Adrenal gland (tissue), 12 donors: ENCODE results near the gene AKAP13. TPM values are rescaled to one million over a fixed set of nuclear protein-coding genes. Genes with fewer than 3 reads are reported as not detected.

Experiments
- DNase-seq, 7 donors: peaks; one replicate each; pipeline ENCODE4 v3.0.0-alpha.2; 2019 to 2020
- H3K27ac ChIP-seq, 5 donors: fragments of 200-600 bp; sonication (generic) in 4 of 5; 1 replicate in 3 of 5; 2 replicates in 2 of 5; pipeline versions ENCODE4 v1.5.1 to v1.8.0; 2016 to 2020; ENCODE audit warnings: mild to moderate bottlenecking in 1 of 5
- H3K27me3 ChIP-seq: fragments of 200-600 bp; 2 replicates; pipeline ENCODE4 v1.8.0; 2021
- H3K36me3 ChIP-seq, 2 donors: fragments of 200-600 bp; replicated peaks in 1 of 2; 1 replicate in 1 of 2; 2 replicates in 1 of 2; pipeline versions ENCODE4 v1.5.1 to v1.8.0; 2018 to 2022
- H3K4me1 ChIP-seq, 2 donors: fragments of 200-600 bp; replicated peaks in 1 of 2; 1 replicate in 1 of 2; 2 replicates in 1 of 2; pipeline versions ENCODE4 v1.5.1 to v1.8.0; 2018 to 2021
- H3K4me3 ChIP-seq, 4 donors: fragments of 200-600 bp; sonication (generic) in 3 of 4; one replicate each; pipeline ENCODE4 v1.5.1; 2016 to 2018
- H3K9me3 ChIP-seq, 3 donors: fragments of 200-600 bp; sonication (generic) in 1 of 3; replicated peaks in 1 of 3; 1 replicate in 2 of 3; 2 replicates in 1 of 3; pipeline versions ENCODE4 v1.5.1 to v1.8.0; 2016 to 2021
- POLR2A ChIP-seq, 2 donors: fragments of 450-650 bp; IDR thresholded peaks; one replicate each; pipeline ENCODE4 v1.6.1; 2017; ENCODE audit warnings: antibody characterized with exemption in 2 of 2, mild to moderate bottlenecking in 2 of 2, moderate library complexity in 1 of 2
- WGBS, 4 donors: extraction: QIAGEN DNeasy Blood & Tissue Kit in 2 of 4; methylation state at CpG; one replicate each; pipeline versions ENCODE4 v1.1.5 to v1.1.7; 2013 to 2017; 5-methylcytosine and 5-hydroxymethylcytosine counted together
- intact Hi-C, 2 donors: fragments of 100-400 bp; cut with DNase I; formaldehyde crosslinking; loops; one replicate each; pipeline versions ENCODE4 v1.14.1 to v1.15.0; 2022 to 2023
- polyA plus RNA-seq, 3 donors: library from polyadenylated mRNA; stranded (reverse); fragments of 200-250 nt in 2 of 3; fragments of 350-450 nt in 1 of 3; fragmentation: Illumina TruSeq in 1 of 3; extraction: RNeasy Lipid Tissue Mini Kit (QIAGEN cat#74804) in 1 of 3; gene quantifications; one replicate each; pipeline ENCODE4 v1.2.3, GENCODE V29; 2013 to 2014
- total RNA-seq, 9 donors: library from RNA; depleted of rRNA in 4 of 9; stranded (reverse); fragments of >200 nt in 4 of 9; fragments of 120-200 nt in 1 of 9; fragmentation: NEBNext Ultra II Directional in 1 of 9; extraction: Animal tissue kit (Norgen Biotek cat#: 25700) in 1 of 9; gene quantifications; one replicate each; pipeline versions ENCODE4 v1.1.0 to v1.2.4, GENCODE V29; 2013 to 2023
- TF ChIP-seq, protein P1 (sequence below), 6 experiments: fragments of 450-650 bp in 4 of 6; fragments of 200-600 bp in 2 of 6; sonication (generic) in 1 of 6; IDR thresholded peaks; 1 replicate in 5 of 6; 2 replicates in 1 of 6; pipeline versions ENCODE4 v1.5.1 to v1.8.0; 2016 to 2021; ENCODE audit warnings: antibody characterized with exemption in 6 of 6, mild to moderate bottlenecking in 2 of 6, moderate library complexity in 1 of 6
- donor health status: healthy with polysubstance abuse.
- donor health status: Bipolar disorder and iron deficiency.
- donor health status: DM: yes; HTN: yes; CAD: no.
- donor health status: DM: no; HTN: no; CAD: no.
- donor health status: DM: no; HTN: no; CAD: no.
- donor health status: DM: yes; HTN: yes; CAD: no.

Gene AKAP13
- total and polyA plus RNA-seq, 12 donors, result 42.7 to 144 (median 89.2) TPM

GRCh38 chr15:85462029-85462428, 81.6 kb downstream of the AKAP13 start:
- no peaks in the 10 kb centered on the region for H3K27me3 ChIP-seq
- H3K9me3 ChIP-seq, result no peaks in the 10 kb centered on the region
- H3K27ac ChIP-seq, result no peak overlapping the region
- intact Hi-C loops, result no loop called here
- DNase-seq, result no peak
- H3K36me3 ChIP-seq, result no peaks in the 10 kb centered on the region
- peaks cover 0 to 16% of the 10 kb centered on the region in 2 donors for H3K4me1 ChIP-seq
- TF ChIP-seq, protein P1, sequence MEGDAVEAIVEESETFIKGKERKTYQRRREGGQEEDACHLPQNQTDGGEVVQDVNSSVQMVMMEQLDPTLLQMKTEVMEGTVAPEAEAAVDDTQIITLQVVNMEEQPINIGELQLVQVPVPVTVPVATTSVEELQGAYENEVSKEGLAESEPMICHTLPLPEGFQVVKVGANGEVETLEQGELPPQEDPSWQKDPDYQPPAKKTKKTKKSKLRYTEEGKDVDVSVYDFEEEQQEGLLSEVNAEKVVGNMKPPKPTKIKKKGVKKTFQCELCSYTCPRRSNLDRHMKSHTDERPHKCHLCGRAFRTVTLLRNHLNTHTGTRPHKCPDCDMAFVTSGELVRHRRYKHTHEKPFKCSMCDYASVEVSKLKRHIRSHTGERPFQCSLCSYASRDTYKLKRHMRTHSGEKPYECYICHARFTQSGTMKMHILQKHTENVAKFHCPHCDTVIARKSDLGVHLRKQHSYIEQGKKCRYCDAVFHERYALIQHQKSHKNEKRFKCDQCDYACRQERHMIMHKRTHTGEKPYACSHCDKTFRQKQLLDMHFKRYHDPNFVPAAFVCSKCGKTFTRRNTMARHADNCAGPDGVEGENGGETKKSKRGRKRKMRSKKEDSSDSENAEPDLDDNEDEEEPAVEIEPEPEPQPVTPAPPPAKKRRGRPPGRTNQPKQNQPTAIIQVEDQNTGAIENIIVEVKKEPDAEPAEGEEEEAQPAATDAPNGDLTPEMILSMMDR (IDR thresholded peaks at IDR 0.05), result no peak
- no peak for TF ChIP-seq POLR2A (IDR thresholded peaks at IDR 0.05)
- H3K4me3 ChIP-seq, result no peak overlapping the region

GRCh38 chr15:85463276-85463892, 83.0 kb downstream of the AKAP13 start:
- no peak overlapping the region for H3K27ac ChIP-seq
- no peak for TF ChIP-seq POLR2A (IDR thresholded peaks at IDR 0.05)
- TF ChIP-seq, protein P1 (IDR thresholded peaks at IDR 0.05), result no peak
- 88 to 93% (median 92%) methylated on average over 4 of the region's 4 CpGs for WGBS, 4 donors

GRCh38 chr15:85463976-85464375, 83.6 kb downstream of the AKAP13 start:
- 56 to 66% (median 62%) methylated on average over 6 of the region's 6 CpGs for WGBS, 4 donors
- intact Hi-C loops, result no loop called here
- Histone ChIP-seq H3K27ac (no peak overlapping the region), H3K9me3 (no peaks in the 10 kb centered on the region), H3K36me3 (no peaks in the 10 kb centered on the region), H3K4me3 (no peak overlapping the region), H3K27me3 (no peaks in the 10 kb centered on the region), H3K4me1 (peaks cover 0 to 9% of the 10 kb centered on the region in 2 donors)
- TF ChIP-seq, protein P1 (IDR thresholded peaks at IDR 0.05), result no peak
- TF ChIP-seq POLR2A (IDR thresholded peaks at IDR 0.05), result no peak
- no peak for DNase-seq

More at GRCh38 chr15:85463276-85463892, 83.0 kb downstream of the AKAP13 start:
- DNase-seq, result no peak
- no peak overlapping the region for H3K4me3 ChIP-seq
- H3K9me3 ChIP-seq, result no peaks in the 10 kb centered on the region
- no peaks in the 10 kb centered on the region for H3K27me3 ChIP-seq
- intact Hi-C loops, result no loop called here
- no peaks in the 10 kb centered on the region for H3K36me3 ChIP-seq
- peaks cover 0 to 9% of the 10 kb centered on the region in 2 donors for H3K4me1 ChIP-seq

- no peak for TF ChIP-seq POLR2A (IDR thresholded peaks at IDR 0.05)
- TF ChIP-seq, protein P1 (IDR thresholded peaks at IDR 0.05), result no peak
- Histone ChIP-seq H3K36me3 (no peaks in the 10 kb centered on the region), H3K9me3 (no peaks in the 10 kb centered on the region), H3K27ac (no peak overlapping the region), H3K4me3 (no peak overlapping the region), H3K27me3 (no peaks in the 10 kb centered on the region), H3K4me1 (peaks cover 0 to 9% of the 10 kb centered on the region in 2 donors)
- intact Hi-C loops, result no loop called here
- DNase-seq, result no peak
- 85 to 92% (median 91%) methylated on average over 3 of the region's 3 CpGs for WGBS, 4 donors
Observed at GRCh38 chr15:85464471-85464870, 84.1 kb downstream of the AKAP13 start.
